GM15510 (cell line): ENCODE data around the gene BTBD16.

Experiments used
- POLR2A ChIP-seq: IDR thresholded peaks from 3 replicates; pipeline ENCODE4 v1.6.1; 2011; ENCODE audit warnings: borderline replicate concordance; ENCODE audit not compliant: insufficient read length; ENCODE audit errors: extremely low read depth

BTBD16 gene

GRCh38 chr10:122293156-122293960, 22.3 kb downstream of the BTBD16 start:
- TF ChIP-seq POLR2A: no peak

DNA sequence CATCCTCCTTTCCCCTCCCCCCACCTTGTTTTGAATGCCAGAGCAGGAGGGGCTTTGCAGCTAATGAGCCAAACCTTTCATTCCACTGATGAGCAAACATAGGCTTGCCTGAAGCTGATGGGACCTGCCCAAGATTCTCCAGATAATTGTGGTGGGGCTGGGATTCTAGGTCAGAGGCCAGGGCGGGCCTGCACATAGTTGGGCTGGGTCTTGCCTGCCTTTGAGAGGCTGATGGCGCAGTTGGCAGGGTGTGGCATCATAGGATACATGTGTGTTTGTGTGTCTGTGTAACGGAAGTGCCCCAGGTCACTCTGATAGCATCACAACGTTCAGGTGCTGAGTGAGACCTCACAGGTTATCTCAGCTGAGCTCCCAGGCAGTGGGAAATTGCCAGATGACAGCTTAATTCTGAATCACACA, 22.9 kb downstream of the BTBD16 start:
- TF ChIP-seq POLR2A: no peak

DNA sequence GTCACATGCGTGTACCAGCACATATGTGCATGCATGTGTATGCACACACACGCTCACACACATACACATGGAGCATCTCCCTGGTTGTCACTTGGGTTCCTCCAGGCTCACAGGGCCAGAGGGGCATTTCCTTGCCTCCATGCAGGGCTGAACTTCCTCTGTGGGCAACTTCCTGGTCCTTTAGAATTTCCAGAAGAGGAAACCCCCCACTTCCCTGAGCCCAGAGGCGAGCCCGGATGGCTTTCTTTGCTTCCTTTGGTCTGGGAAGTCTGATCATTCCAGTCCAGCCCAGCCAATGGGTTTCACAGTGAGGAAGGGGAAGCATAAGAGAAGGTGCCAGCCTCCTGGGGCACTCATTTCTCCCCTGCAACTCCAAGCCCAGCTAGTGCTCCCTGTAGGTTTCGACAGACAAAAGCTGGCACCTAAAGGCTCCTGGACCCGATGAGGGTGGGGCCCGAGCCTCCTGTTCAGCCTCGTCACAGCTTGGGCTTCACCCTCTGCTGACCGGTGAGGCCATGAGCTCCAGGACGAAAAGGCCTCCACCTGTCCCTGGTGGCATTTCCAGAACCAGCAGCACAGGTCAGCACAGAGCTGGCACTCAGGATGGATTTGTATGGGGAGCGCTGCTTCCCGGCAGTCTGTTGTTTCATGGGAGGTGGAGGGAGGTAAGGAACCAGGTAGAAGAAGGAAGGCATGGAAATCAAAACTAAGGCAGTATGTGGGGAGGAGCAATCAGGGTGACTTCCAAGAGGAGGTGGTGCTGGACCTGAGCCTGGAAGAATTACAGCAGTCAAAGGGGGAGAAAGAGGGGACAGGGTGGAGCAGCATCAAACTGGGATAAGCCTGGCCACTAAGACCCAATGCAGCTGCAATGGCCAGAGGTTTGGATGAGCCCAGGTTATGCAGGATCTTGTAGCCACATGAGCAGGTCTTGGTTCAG, 23.7 kb downstream of the BTBD16 start:
- TF ChIP-seq POLR2A: no peak

GRCh38 chr10:122295451-122295809, 24.3 kb downstream of the BTBD16 start:
- no peak for TF ChIP-seq POLR2A

DNA sequence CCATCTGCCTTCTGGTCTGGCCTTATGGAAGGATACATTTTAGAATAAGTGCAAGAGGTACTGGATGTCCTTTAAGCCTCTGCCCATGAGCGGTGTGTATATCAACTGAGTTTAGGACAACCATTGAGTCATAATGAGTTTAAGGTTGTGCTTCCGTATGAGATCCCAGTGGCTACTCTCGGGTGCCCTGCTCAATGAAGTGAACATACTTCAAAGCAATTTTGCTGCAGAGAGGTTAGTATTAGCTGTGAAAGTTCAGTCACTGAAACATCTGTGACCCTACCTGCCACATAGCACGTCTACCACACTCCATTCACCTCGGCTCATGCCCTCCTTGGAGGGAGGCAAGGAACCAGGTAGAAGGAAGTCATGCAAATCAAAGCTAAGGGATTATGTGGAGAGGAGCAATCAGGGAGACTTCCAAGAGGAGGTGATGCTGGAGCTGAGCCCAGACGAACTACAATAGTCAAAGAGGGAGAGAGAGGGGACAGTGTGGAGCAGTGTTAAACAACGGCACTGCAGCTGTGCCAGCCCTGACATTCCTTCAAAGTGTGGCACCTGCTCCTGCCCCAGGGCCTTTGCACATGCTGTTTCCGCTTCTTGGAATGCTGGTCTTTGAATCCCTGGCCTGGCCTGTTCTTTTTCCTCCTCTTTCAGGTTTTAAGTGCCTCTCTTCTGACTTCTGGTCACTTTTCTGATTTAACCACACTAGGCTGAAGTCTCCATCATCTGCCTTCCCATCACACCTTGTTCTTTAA, 25.4 kb downstream of the BTBD16 start:
- TF ChIP-seq POLR2A: no peak

GRCh38 chr10:122297583-122297982, 26.5 kb downstream of the BTBD16 start:
- no peak for TF ChIP-seq POLR2A

GRCh38 chr10:122298206-122298597, 27.1 kb downstream of the BTBD16 start:
- TF ChIP-seq POLR2A: no peak

- no peak for TF ChIP-seq POLR2A
These were observed 27.7 kb downstream of the BTBD16 start for GRCh38 chr10:122298598-122299301.

DNA sequence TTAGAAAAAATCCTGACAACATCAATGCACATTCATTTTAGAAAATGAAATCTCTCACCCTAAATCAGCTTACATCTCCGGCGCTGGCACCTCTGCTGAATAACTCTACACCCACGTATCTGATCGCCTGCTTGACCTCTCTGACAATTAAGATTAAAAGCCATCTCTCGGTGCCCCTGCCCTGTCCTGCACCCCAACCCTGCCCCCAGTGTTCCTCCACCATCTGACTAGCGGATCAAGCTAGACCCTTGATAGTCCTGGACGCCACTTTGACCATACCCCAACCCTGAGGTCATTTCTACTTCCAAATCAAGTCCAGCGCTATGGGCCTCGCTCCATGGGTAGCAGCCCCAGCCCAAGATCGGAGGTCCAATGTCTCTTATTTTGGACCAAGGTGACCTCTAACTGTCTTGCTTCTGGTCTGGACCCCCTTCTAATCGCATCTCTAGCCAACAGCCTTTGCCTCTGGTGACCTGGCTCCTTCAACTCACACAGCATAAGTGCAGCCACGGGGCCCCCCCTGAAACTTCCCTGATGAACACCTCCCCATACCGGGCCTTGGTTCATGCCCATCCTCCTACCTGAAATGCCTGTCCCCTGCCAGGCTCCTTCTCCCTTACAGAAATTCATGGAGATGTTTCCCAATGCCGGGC, 28.5 kb downstream of the BTBD16 start:
- no peak for TF ChIP-seq POLR2A

DNA sequence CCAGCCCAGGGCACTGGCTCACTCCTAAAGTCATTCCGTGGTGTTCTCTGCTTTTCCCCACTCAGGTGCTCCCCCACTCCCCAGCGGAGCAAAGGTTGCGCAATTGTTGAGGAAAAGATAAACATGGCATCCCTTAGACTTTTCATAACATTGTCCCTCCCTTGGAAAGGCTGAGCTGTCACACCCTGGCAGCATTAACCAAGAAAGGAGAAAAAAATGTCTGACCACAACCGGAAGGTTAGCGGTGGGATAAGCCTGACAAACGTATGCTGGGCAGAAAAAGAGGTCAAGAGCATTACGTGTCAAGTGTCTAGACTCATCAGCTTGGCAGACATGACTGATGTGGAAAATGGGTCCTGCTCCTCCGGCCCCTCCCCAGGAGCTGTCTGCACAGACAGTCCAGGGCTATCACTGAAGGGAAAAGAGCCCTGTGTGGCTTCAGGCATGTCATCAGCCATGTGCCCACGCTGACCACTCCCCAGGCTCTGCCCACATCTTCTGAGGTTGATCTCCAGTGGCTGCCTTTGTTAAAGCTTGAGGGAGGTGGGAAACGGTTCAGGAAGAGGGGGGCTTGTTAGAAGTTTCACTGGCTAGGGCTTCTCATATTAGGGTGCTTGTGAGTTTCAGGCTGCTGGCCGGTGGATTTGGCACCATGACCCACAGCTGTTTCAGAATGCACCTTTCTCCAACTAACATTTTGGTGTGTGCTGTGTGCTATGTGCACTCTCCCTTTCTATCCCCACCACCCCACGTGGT, 30.1 kb downstream of the BTBD16 start:
- no peak for TF ChIP-seq POLR2A

GRCh38 chr10:122301811-122302115, 30.7 kb downstream of the BTBD16 start:
- TF ChIP-seq POLR2A: no peak

GRCh38 chr10:122302315-122302714, 31.2 kb downstream of the BTBD16 start:
- TF ChIP-seq POLR2A: no peak
